A549 (cell line): ENCODE results near the gene HLCS. TPM values are rescaled to one million over a fixed set of nuclear protein-coding genes. Genes with fewer than 3 reads are reported as not detected.
"Not testable (repeated sequence)": the region's sequence is repeated elsewhere in the genome, so short reads cannot be mapped to it uniquely, and the experiment has no call there.

Experiments used
- ATAC-seq, 2 experiments: fragments of 200-7000 bp in 1 of 2; fragments of >200 bp in 1 of 2; cut with Nextera tagmentation in 1 of 2; cut with Tn5 transposase in 1 of 2; 3 replicates each; pipeline versions ENCODE4 v1.8.0 to v1.9.1; 2018 to 2020; ENCODE audit warnings: mild to moderate bottlenecking in 1 of 2, moderate library complexity in 1 of 2
- CTCF ChIA-PET: fragments of 300-600 bp; sonication (Branson Sonifier 250); formaldehyde crosslinking; extraction: SDS; loops from one replicate; lab custom pipeline; 2021; ENCODE audit warnings: antibody characterized with exemption, inconsistent platforms; lab: Yijun Ruan, JAX
- POLR2A ChIA-PET: fragments of 350-600 bp; formaldehyde crosslinking; extraction: SDS; loops from one replicate; lab custom pipeline; 2021; ENCODE audit warnings: antibody characterized with exemption, inconsistent platforms; lab: Yijun Ruan, JAX
- DNase-seq, 2 experiments: peaks; one replicate each; pipeline versions ENCODE4 v3.0.0 to v3.0.0-alpha.2; 2011 to 2016; ENCODE audit warnings: low read depth in 1 of 2, low spot score in 1 of 2
- FAIRE-seq: peaks from 2 replicates; lab custom pipeline; 2011; peaks lifted over from hg19 to GRCh38; lab: Jason Lieb, UNC
- H3K27ac ChIP-seq, 2 experiments: fragments of >200 bp; sonication (Bioruptor Twin); formaldehyde crosslinking; 3 replicates each; pipeline ENCODE4 v1.5.1; 2016 to 2017
- H3K4me1 ChIP-seq: fragments of >200 bp; sonication (Bioruptor Twin); formaldehyde crosslinking; 3 replicates; pipeline ENCODE4 v1.6.1; 2016
- H3K4me2 ChIP-seq: fragments of >200 bp; sonication (Bioruptor Twin); formaldehyde crosslinking; 3 replicates; pipeline ENCODE4 v1.6.1; 2016
- H3K4me3 ChIP-seq: fragments of >200 bp; sonication (Bioruptor Twin); formaldehyde crosslinking; 3 replicates; pipeline ENCODE4 v1.5.1; 2016
- H3K9me3 ChIP-seq: fragments of >200 bp; sonication (Bioruptor Twin); formaldehyde crosslinking; 3 replicates; pipeline ENCODE4 v1.6.1; 2016
- ATOH8 ChIP-seq: fragments of 250-450 bp; sonication (Bioruptor Pico); IDR thresholded peaks from 2 replicates; pipeline ENCODE4 v1.5.0; 2020; ENCODE audit warnings: low read depth, mild to moderate bottlenecking, moderate library complexity
- BHLHE40 ChIP-seq: IDR thresholded peaks from 2 replicates; pipeline ENCODE4 v1.6.1; 2012; ENCODE audit warnings: low read depth, low read length, inconsistent platforms
- CBX2 ChIP-seq: fragments of 200-600 bp; sonication (generic); IDR thresholded peaks from 2 replicates; pipeline ENCODE4 v1.6.1; 2016; ENCODE audit warnings: low read depth, mild to moderate bottlenecking, borderline replicate concordance
- EHF ChIP-seq: fragments of 250-450 bp; sonication (Bioruptor Pico); IDR thresholded peaks from 2 replicates; pipeline ENCODE4 v1.5.0; 2020; ENCODE audit warnings: mild to moderate bottlenecking
- EHMT2 ChIP-seq: fragments of 200-600 bp; sonication (generic); IDR thresholded peaks from 2 replicates; pipeline ENCODE4 v1.6.1; 2016; ENCODE audit warnings: antibody characterized with exemption, low read depth, mild to moderate bottlenecking, moderate library complexity
- FOSL2 ChIP-seq, 2 experiments: fragments of 450-650 bp in 1 of 2; fragments of >200 bp in 1 of 2; sonication (Bioruptor Twin) in 1 of 2; formaldehyde crosslinking; IDR thresholded peaks; 2 replicates each; pipeline versions ENCODE4 v1.5.0 to v1.6.1; 2016 to 2020; ENCODE audit warnings: mild to moderate bottlenecking in 1 of 2, moderate library complexity in 1 of 2
- FOXS1 ChIP-seq: fragments of 250-450 bp; sonication (Bioruptor Pico); IDR thresholded peaks from 2 replicates; pipeline ENCODE4 v1.5.0; 2020; ENCODE audit warnings: mild to moderate bottlenecking, moderate library complexity
- GATA3 ChIP-seq: IDR thresholded peaks from 2 replicates; pipeline ENCODE4 v1.6.1; 2012; ENCODE audit warnings: borderline replicate concordance
- HES2 ChIP-seq: fragments of >200 bp; sonication (Bioruptor Twin); formaldehyde crosslinking; IDR thresholded peaks from 2 replicates; pipeline ENCODE4 v1.6.1; 2016
- HEYL ChIP-seq: fragments of 250-450 bp; sonication (Bioruptor Pico); IDR thresholded peaks from 2 replicates; pipeline ENCODE4 v1.8.0; 2021; ENCODE audit warnings: mild to moderate bottlenecking, moderate library complexity
- HOXB13 ChIP-seq: fragments of 250-450 bp; sonication (Bioruptor Pico); IDR thresholded peaks from 2 replicates; pipeline ENCODE4 v1.5.0; 2020; ENCODE audit warnings: low read depth, mild to moderate bottlenecking, moderate library complexity
- JUNB ChIP-seq: fragments of >200 bp; sonication (Bioruptor Twin); formaldehyde crosslinking; IDR thresholded peaks from 2 replicates; pipeline ENCODE4 v1.6.1; 2016
- KDM1A ChIP-seq: fragments of 200-600 bp; sonication (generic); IDR thresholded peaks from 2 replicates; pipeline ENCODE4 v1.6.1; 2016; ENCODE audit warnings: low read depth, mild to moderate bottlenecking
- KDM5A ChIP-seq: fragments of 200-600 bp; sonication (generic); IDR thresholded peaks from 2 replicates; pipeline ENCODE4 v1.6.1; 2016; ENCODE audit warnings: antibody characterized with exemption, mild to moderate bottlenecking
- MAX ChIP-seq: IDR thresholded peaks from 2 replicates; pipeline ENCODE4 v1.6.1; 2012
- NPAS2 ChIP-seq: fragments of 250-450 bp; sonication (Bioruptor Pico); IDR thresholded peaks from 2 replicates; pipeline ENCODE4 v1.8.0; 2022; ENCODE audit warnings: mild to moderate bottlenecking, moderate library complexity, borderline replicate concordance
- PHF8 ChIP-seq: fragments of 200-600 bp; sonication (generic); IDR thresholded peaks from 2 replicates; pipeline ENCODE4 v1.6.1; 2016; ENCODE audit warnings: low read depth, mild to moderate bottlenecking, antibody characterized with exemption, moderate library complexity, borderline replicate concordance
- RAD21 ChIP-seq, 2 experiments: fragments of >200 bp in 1 of 2; sonication (Bioruptor Twin) in 1 of 2; formaldehyde crosslinking in 1 of 2; IDR thresholded peaks in 1 of 2; conservative IDR thresholded peaks in 1 of 2; 2 replicates in 1 of 2; 3 replicates in 1 of 2; pipeline ENCODE4 v1.6.1; 2012 to 2018; ENCODE audit warnings: inconsistent platforms in 1 of 2
- RCOR1 ChIP-seq: fragments of 150-350 bp; IDR thresholded peaks from 2 replicates; pipeline ENCODE4 v1.6.1; 2014; ENCODE audit warnings: antibody characterized with exemption, low read length, low read depth
- RFX5 ChIP-seq: fragments of 450-650 bp; IDR thresholded peaks from 2 replicates; pipeline ENCODE4 v1.7.1; 2014; ENCODE audit warnings: antibody characterized with exemption, mild to moderate bottlenecking, moderate library complexity
- RNF2 ChIP-seq: fragments of 200-600 bp; sonication (generic); IDR thresholded peaks from 2 replicates; pipeline ENCODE4 v1.6.1; 2016; ENCODE audit warnings: low read depth, mild to moderate bottlenecking, antibody characterized with exemption, moderate library complexity, borderline replicate concordance
- TFCP2L1 ChIP-seq: fragments of 250-450 bp; sonication (Bioruptor Pico); IDR thresholded peaks from 2 replicates; pipeline ENCODE4 v1.5.0; 2021; ENCODE audit warnings: mild to moderate bottlenecking
- TP53 ChIP-seq: fragments of 250-450 bp; sonication (Bioruptor Pico); IDR thresholded peaks from 2 replicates; pipeline ENCODE4 v1.5.0; 2021; ENCODE audit warnings: mild to moderate bottlenecking, moderate library complexity
- ZFP36 ChIP-seq: fragments of 450-650 bp; IDR thresholded peaks from 2 replicates; pipeline ENCODE4 v1.6.1; 2014; ENCODE audit warnings: borderline replicate concordance; ENCODE audit not compliant: partially characterized antibody
- ZSCAN20 ChIP-seq: fragments of 250-450 bp; sonication (Bioruptor Pico); IDR thresholded peaks from 2 replicates; pipeline ENCODE4 v1.8.0; 2022; ENCODE audit warnings: mild to moderate bottlenecking, moderate library complexity
- WGBS: methylation state at CpG from one replicate; pipeline ENCODE4 v1.1.6; 2017; ENCODE audit errors: missing lambda C conversion rate; 5-methylcytosine and 5-hydroxymethylcytosine counted together
- polyA plus RNA-seq, 4 experiments: library from polyadenylated mRNA; depleted of rRNA in 3 of 4; stranded (reverse); fragments of >200 nt; fragmentation: RNase III in 1 of 4; extraction: RNeasy Plus Mini Kit Qiagen cat#74134 plus additional on column Dnase treatment in 1 of 4; gene quantifications; 2 replicates in 3 of 4; 3 replicates in 1 of 4; pipeline ENCODE4 v1.2.3, GENCODE V29; 2011 to 2017

The HLCS gene
- polyA plus RNA-seq, 2 of the 4 experiments (the other 2 are of a cell fraction) = 8.4 to 24.3 TPM

GRCh38 chr21:37008724-37009123 lies 42.3 kb upstream of the HLCS start:
- no peak for ATAC-seq
- DNase-seq = no peak
- FAIRE-seq = no peak
- ChIA-PET POLR2A (no interaction called here), CTCF (interaction anchor here (1.1 kb wide), 2 partner anchors 19 to 32 kb away, joined by 3 to 5 read pairs; no protein-coding TSS in a partner anchor)
- 92% methylated on average over 12 of the region's 12 CpGs for WGBS
- Histone ChIP-seq H3K4me3 (no peak overlapping the region), H3K27ac (no peak overlapping the region), H3K4me1 (no peaks in the 10 kb centered on the region), H3K4me2 (no peak overlapping the region), H3K9me3 (no peaks in the 10 kb centered on the region)
- no peak for TF ChIP-seq GATA3
- no peak for TF ChIP-seq BHLHE40
- no peak for TF ChIP-seq RNF2
- no peak for TF ChIP-seq RFX5

GRCh38 chr21:37006486-37007291 lies 40.2 kb upstream of the HLCS start, which contains the start of gene RIPPLY3:
TSS of gene RIPPLY3 (plus strand) at chr21:37006702. CDS start at chr21:37006773, 71 bp downstream.
- POLR2A ChIA-PET = interaction anchor here (1.2 kb wide), 1 partner anchor 17 kb away, joined by 4 read pairs; no protein-coding TSS in a partner anchor

DNA sequence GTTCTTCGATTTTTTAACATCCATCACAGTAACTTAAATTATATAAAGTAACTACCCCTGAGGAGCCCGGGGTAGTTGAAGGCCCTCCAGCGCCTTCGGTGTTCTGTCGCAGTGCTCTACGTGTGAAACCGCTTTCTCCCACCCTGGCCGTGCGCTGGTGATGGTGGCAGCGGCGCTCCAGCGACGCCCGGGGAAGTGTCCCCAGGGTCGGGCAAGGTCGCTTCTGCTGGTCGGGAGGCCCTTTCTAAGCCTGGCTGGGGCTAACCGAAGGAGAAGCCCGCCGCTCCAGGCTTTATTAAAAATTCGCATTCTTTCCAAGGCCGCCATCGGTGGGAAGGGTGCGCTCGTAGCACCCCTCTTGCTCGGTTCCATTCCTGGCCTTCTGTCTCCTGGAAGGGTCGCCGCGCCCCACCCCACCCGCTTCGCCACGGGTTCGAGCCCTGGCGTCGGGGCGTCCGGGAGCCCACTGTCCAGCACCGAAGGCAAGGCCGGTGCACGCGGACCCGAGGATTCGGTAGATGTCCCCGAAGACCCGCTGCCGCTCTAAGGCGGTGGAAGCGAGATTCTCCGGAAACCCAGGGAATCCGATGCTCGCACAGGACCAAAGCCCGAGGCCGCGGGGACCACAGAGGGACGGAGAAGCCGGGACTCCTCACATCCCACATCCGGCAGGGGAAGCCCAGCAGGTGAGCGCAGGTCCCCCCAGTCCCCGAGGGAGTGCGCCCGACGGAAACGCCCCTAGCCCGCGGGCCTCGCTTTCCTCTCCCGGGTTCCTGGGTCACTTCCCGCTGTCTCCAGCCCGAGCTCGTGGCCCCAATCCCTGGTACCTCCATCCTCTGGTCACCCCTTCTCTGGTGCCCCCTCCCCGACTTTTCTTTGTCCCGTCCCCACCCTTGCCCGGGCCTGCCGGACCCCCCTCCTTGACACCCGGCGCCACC lies 39.3 kb upstream of the HLCS start:
- ATAC-seq (no peak), FAIRE-seq (no peak), DNase-seq (no peak)
- ChIA-PET CTCF (interaction anchor here (0.6 to 1.1 kb wide), 4 partner anchors 10 to 598 kb away, joined by 3 read pairs; no protein-coding TSS in a partner anchor), POLR2A (interaction anchor here (1.2 kb wide), 1 partner anchor 16 kb away, joined by 4 read pairs; no protein-coding TSS in a partner anchor)
- Histone ChIP-seq H3K4me2 (peak overlapping the region; percentile 77), H3K27ac (peak overlapping the region in 1 of 2 experiments; percentile 86; a peak in 3 of 6 replicates), H3K4me1 (no peaks in the 10 kb centered on the region), H3K9me3 (no peaks in the 10 kb centered on the region), H3K4me3 (peak overlapping the region; percentile 53)
- no peak for TF ChIP-seq JUNB
- TF ChIP-seq CBX2 = no peak
- TF ChIP-seq EHF (CRISPR knock-in tag) = no peak
- TF ChIP-seq TFCP2L1 (CRISPR knock-in tag) = no peak
- TF ChIP-seq HEYL = no peak
- TF ChIP-seq MAX = no peak
- no peak for TF ChIP-seq RCOR1
- no peak for TF ChIP-seq TP53 (CRISPR knock-in tag)
- TF ChIP-seq FOXS1 (CRISPR knock-in tag) = no peak
- TF ChIP-seq KDM1A = no peak
- no peak for TF ChIP-seq PHF8
- TF ChIP-seq ZFP36 = no peak
- TF ChIP-seq FOSL2 (IDR thresholded peaks at IDR 0.05) = no peak
- TF ChIP-seq FOSL2 (CRISPR knock-in tag; IDR thresholded peaks at IDR 0.05) = no peak
- TF ChIP-seq HES2 = no peak
- 91% methylated on average over 64 of the region's 76 CpGs for whole genome bisulfite sequencing

More at GRCh38 chr21:37006486-37007291, 40.2 kb upstream of the HLCS start, which contains the start of gene RIPPLY3:
- ATAC-seq (peak; percentile 51 to 58; a peak in 5 of 6 replicates), FAIRE-seq (no peak), DNase-seq (peak in 1 of 2 experiments; percentile 29)
- Histone ChIP-seq H3K4me1 (no peaks in the 10 kb centered on the region), H3K27ac (peak within 1 kb of the TSS; percentile 58 to 86), H3K4me3 (peak within 1 kb of the TSS; percentile 53), H3K4me2 (peak within 1 kb of the TSS; percentile 77), H3K9me3 (no peaks in the 10 kb centered on the region)
- CTCF ChIA-PET = interaction anchor here (0.8 to 1.1 kb wide), 2 partner anchors 17 to 29 kb away, joined by 3 read pairs; no protein-coding TSS in a partner anchor
- 35% methylated on average over 11 of the region's 87 CpGs for WGBS
- TF ChIP-seq KDM5A (no peak), GATA3 (no peak), ATOH8 (CRISPR knock-in tag) (no peak), CBX2 (no peak), FOXS1 (CRISPR knock-in tag) (no peak), FOSL2 (IDR thresholded peaks at IDR 0.05) (no peak), FOSL2 (CRISPR knock-in tag; IDR thresholded peaks at IDR 0.05) (no peak), HES2 (no peak), EHMT2 (no peak), ZSCAN20 (CRISPR knock-in tag) (no peak), HOXB13 (CRISPR knock-in tag) (no peak), NPAS2 (no peak), RAD21 (conservative IDR thresholded peaks at IDR 0.05 in 1 of 2, IDR thresholded peaks at IDR 0.05 in 1 of 2) (no peak), RFX5 (no peak)

DNA sequence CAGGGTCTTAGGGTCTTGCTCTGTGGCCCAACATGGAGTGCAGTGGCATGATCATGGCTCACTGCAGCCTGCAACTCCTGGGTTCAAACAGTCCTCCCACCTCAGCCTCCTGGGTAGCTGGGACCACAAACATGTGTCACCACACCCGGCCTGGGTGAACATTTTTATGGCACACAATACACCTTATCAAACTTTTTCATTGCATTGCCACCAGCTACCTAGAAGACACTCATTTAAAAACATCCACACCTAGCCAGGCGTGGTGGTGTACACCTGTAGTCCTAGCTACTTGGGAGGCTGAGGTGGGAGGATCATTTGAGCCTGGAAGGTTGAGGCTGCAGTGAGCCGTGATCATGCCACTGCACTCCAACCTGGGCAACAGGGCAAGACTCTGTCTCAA lies 37.4 kb upstream of the HLCS start:
- 61% methylated on average over 3 of the region's 3 CpGs for WGBS
- not testable (repeated sequence) for FAIRE-seq, H3K27ac ChIP-seq, H3K4me1 ChIP-seq, ATAC-seq, H3K4me2 ChIP-seq, H3K4me3 ChIP-seq, H3K9me3 ChIP-seq, DNase-seq
- ChIA-PET POLR2A (interaction anchor here (1.1 kb wide), 1 partner anchor 14 kb away, joined by 3 read pairs; no protein-coding TSS in a partner anchor), CTCF (interaction anchor here (1.2 to 1.3 kb wide), 2 partner anchors 14 to 27 kb away, joined by 4 to 5 read pairs; no protein-coding TSS in a partner anchor)
